Breast epithelium (tissue), 3 donors: ENCODE results near the gene PRSS2.

ENCODE experiments used
- POLR2A ChIP-seq: fragments of 450-650 bp; IDR thresholded peaks from one replicate; pipeline ENCODE4 v1.6.1; 2016; ENCODE audit warnings: antibody characterized with exemption, mild to moderate bottlenecking, moderate library complexity
- TF ChIP-seq, protein P1 (sequence below), 3 donors: fragments of 450-650 bp; IDR thresholded peaks; one replicate each; pipeline ENCODE4 v1.5.1; 2016 to 2017; ENCODE audit warnings: antibody characterized with exemption in 3 of 3, mild to moderate bottlenecking in 3 of 3, moderate library complexity in 3 of 3

DNA sequence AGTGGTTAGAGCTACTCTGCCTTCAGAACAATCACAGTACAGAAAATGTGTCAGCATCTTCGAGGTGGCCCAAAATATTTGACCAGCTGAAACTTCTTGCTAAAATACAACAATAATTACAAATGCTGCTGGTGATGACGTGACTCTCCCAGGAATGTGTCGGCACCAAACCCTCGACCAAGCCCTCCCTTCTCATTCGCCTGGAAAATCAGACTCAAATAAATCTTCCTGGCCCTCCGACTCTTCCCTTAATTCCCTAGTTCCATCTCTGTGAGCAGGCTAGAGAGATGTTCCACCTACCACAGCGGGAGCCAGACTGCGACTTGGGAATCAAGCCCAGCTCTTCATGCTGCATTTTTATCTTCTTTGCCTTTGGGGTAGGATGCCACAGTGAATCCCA lies 4.1 kb downstream of the PRSS2 start:
- TF ChIP-seq POLR2A: no peak
- TF ChIP-seq, protein P1, sequence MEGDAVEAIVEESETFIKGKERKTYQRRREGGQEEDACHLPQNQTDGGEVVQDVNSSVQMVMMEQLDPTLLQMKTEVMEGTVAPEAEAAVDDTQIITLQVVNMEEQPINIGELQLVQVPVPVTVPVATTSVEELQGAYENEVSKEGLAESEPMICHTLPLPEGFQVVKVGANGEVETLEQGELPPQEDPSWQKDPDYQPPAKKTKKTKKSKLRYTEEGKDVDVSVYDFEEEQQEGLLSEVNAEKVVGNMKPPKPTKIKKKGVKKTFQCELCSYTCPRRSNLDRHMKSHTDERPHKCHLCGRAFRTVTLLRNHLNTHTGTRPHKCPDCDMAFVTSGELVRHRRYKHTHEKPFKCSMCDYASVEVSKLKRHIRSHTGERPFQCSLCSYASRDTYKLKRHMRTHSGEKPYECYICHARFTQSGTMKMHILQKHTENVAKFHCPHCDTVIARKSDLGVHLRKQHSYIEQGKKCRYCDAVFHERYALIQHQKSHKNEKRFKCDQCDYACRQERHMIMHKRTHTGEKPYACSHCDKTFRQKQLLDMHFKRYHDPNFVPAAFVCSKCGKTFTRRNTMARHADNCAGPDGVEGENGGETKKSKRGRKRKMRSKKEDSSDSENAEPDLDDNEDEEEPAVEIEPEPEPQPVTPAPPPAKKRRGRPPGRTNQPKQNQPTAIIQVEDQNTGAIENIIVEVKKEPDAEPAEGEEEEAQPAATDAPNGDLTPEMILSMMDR (IDR thresholded peaks at IDR 0.05): no peak
